Hippocampal formation (tissue), 2 donors: ENCODE results near the gene PRKN.
"Not testable (repeated sequence)": the region's sequence is repeated elsewhere in the genome, so short reads cannot be mapped to it uniquely, and the experiment has no call there.

Experiments used
- DNase-seq, 2 donors: peaks; one replicate each; lab custom pipeline; 2025; lab: John Stamatoyannopoulos, UW

The PRKN gene

DNA sequence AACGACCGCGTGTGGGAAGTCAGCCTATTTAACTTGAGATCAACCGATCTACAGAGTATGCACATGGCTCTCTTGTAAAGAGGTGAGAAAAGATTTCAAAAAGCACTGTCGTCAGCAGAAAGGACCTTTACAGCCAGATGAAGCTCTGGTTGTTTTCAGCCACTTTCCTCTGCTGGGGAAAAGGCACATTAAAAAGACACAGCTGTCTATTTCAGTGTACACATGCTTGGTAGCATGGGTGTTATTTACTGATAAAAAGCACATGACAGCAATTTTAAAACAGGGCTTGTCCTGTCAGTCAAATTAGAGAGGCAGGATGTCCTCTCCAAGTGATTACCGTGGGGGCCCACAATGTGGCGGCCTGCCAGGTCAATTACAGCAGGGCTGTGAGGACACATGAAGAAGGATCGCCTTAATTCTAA, 188.9 kb downstream of the PRKN start:
- DNase-seq: no peak

DNA sequence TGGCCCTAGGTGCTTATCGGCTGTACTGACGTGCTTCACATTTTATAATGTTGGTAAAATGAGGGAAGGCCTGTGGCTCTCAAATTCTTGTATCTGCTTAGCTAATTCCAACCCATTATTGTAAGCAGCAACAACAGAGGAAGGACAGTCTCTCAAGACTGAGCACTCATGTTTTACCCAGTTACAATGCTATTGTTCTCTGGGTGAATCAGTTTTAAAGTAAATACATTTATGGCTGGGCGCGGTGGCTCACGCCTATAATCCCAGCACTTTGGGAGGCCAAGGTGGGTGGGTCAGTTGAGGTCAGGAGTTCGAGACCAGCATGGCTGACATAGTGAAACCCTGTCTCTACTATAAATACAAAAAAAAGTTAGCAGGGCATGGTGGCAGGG, 194.6 kb downstream of the PRKN start:
- no peak for DNase-seq

- no peak for DNase-seq
Observed at GRCh38 chr6:162532283-162533008, 195.1 kb downstream of the PRKN start.

DNA sequence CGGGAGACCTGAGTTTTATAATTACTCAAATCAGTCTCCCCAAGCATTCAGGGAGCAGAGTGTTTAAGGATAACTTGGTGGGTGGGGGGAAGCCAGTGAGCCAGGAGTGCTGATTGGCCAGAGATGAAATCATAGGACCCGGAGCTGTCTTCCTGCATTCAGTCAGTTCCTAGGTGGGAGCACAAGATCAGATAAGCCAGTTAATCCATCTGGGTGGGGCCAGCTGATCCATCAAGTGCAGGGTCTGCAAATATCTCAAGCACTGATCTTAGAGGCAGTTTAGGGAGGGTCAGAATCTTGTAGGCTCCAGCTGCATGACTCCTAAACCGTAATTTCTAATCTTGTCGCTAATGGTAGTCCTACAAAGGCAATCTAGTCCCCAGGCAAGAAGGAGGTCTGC, 196.2 kb downstream of the PRKN start:
- not testable (repeated sequence) for DNase-seq

DNA sequence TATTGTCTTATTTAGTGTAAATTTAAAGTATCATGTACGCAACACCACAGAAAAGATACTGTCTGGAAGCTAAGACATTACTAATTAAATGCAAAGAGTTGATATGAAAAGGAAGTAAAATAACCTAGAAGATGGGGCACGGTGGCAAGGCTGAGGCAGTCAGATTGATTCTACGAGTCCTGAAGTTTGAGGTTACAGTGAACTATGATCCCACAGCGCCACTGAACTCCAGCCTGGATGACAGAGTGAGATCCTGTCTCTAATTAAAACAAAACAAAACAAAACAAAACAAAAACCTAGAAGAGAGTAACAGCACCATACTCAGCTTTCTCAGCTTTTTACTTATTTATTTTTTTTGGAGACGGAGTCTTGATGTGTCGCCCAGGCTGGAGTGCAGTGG, 199.0 kb downstream of the PRKN start:
- no peak for DNase-seq

DNA sequence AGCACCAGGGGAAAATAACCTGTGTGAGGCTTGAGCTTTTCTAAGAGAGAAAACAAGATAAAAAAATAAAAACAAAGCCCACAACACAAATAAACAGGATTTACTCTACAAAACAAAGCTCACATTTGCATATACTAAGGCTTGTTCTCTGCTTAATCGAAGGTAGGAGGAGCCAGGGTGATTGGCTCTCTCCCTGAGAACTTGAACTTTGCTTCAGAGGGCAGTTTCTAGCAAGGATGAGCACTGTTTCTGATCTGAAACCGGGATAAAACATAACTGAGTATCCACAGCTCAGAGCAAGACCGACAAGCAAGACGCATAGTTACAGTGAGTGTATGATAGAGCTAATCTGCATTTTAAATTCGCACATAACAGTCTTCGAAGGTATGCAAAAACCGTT, 200.6 kb downstream of the PRKN start:
- no peak for DNase-seq

- no peak for DNase-seq
Observed at GRCh38 chr6:162525181-162525580, 202.4 kb downstream of the PRKN start.

DNA sequence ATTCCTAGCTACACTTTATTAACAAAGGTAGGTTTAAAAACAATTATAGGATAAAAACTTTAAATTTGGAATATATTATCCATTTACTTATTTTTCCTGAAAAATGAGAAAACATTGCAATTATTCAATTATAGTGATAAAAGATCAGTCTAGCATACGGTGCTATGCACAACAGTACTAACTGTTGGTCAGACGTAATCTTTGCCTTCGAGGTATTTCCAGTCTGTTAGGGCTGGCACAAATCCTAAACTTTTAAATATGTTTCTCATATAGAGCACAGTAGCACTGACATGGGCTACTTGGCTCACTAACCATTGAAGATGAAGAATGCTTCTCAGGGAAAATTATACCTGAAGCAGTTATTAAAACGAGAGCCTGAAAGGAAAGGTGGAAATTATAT, 214.8 kb downstream of the PRKN start:
- no peak for DNase-seq

DNA sequence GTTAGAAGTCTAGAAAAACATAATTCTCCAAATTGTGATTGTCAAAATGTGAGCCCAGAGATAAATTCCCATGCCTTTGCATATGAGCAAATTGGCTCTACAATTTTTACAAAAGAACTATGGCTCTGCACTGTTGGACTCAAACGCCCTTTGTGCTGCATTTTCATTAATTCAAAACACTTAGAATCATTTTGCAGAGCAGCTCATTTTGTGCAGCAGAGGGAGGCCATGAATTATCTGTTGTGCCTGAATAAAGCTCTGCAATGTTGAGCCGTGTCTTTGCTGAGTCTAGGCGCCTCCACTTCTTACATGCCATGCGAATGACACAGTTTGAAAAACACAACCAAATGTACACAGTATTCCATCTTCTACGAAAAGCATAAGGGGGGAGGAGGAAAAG, 230.2 kb downstream of the PRKN start:
- DNase-seq: peak in 1 of 2 donors; percentile 46

DNA sequence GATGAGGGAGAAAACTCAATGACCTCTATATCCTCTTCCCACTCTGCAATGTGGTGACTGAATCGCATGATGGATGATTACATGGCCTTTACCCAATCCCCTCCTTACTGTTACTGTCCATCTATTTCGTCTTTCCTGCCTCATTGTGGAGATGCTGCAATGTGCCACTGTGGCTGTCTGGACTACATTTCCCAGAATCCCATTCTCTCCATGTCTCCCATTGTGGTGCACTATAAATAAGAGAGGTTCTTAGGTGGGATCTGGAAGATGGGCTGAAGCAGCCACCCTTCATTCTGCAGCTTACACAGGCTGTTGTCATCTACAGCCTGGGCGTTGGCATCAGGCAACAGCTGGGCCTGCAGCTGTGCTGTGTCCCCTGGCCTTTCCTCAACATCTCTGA, 233.6 kb downstream of the PRKN start:
- no peak for DNase-seq

GRCh38 chr6:162491637-162492036, 235.9 kb downstream of the PRKN start:
- no peak for DNase-seq

DNA sequence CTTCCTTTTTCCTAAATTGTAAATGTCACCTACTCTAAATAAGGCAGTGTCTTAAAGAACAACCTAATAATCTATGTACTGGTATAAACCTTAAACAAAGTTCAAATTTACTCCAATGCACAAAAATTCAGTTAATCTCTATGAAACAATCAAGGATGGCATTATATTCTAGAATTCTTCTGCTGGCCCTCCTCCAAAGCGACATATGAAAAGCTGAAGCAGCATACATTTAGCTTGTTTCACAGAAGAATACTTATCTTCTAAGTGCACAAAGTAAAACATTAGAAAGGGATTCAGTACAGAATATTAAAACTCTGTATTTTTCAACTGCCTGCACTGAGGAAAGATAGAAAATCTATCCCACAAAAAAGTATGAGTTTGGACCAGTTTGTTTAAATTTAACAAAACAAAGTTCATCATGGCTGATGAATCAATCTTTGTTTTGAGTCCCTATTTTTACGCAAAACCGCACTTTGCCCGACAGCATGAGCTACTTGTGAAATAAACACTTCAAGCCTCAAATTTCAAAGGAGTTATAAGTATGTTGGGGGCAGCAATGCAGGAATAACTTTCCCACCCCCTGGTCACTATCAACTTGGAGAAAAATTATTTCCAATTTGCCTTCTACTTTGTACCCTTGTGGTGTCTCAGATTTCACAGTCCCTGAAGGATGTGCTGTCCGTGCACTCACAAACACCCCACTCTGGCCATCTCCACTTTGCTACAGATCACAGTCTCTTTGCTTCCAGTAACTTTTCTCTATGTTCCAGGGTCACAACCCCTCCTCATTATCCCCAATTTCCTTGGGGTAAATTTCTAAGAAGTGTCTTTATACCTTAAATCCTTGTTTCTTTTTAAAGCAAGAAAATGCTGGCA, 238.2 kb downstream of the PRKN start:
- DNase-seq: no peak

GRCh38 chr6:162488444-162488843, 239.1 kb downstream of the PRKN start:
- DNase-seq: no peak

DNA sequence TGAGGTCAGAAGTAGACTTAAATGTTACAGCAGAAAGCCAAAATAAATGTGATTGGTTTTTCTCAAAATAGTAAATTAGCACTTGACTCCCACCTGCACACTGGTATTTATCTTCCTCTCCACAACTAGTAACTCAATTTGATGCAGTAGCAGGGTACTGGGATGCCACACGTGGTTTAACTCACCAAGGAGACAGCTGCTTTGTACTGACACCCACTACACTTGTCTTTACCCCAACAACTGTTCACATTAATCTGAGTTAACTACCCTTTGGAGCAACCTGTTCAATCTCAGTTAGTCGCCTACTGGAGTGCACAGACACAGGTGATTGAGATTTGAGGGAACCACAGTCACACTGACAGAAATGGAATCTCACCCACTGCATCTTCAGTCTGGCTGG, 242.1 kb downstream of the PRKN start:
- DNase-seq: no peak

GRCh38 chr6:162481938-162482337, 245.6 kb downstream of the PRKN start:
- no peak for DNase-seq

DNA sequence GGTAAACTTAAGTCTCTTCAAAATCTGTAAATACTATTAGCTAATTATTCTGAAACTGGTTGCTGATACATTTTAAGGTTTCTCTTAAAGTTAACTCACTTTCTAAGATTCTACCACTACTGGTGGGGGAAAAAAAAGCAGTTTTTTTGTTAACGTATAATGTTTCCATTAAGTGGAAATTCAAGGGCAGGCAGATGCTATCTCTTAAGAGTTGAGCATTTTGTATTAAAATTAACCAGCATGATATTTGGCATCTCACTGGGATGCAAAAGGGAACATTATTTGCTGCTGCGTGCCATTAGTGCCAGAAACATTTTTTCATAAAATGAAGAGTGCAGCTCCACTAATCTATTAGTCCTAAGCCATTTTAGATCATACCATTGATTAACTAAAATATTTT, 246.2 kb downstream of the PRKN start:
- DNase-seq: no peak

- DNase-seq: no peak
Observed at GRCh38 chr6:162478192-162478671, 249.3 kb downstream of the PRKN start.

- no peak for DNase-seq
Observed at GRCh38 chr6:162474722-162475121, 252.8 kb downstream of the PRKN start.

- DNase-seq: no peak
Observed at GRCh38 chr6:162471842-162472241, 255.7 kb downstream of the PRKN start.

- no peak for DNase-seq
Observed at GRCh38 chr6:162468326-162468725, 259.2 kb downstream of the PRKN start.

DNA sequence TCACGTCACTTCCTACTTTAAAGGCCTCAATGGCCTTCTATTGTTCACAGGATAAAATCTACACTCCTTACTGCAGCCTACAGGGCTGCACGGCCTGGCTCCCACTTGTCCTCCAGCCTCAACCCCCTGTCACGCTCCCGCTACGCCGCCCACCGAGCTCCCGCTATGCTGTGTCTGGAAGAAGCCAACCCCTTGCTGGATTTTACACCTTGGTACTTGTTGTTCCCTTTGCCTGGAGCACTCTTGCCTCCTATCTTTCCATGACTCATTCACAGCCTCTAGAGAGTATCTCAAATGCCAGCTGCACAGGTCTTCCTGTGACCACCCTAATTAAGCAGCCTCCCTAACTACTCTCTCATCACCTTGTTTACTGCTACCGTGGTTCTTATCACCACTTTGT, 259.9 kb downstream of the PRKN start:
- DNase-seq: no peak

GRCh38 chr6:162463576-162463975, 264.0 kb downstream of the PRKN start:
- no peak for DNase-seq

DNA sequence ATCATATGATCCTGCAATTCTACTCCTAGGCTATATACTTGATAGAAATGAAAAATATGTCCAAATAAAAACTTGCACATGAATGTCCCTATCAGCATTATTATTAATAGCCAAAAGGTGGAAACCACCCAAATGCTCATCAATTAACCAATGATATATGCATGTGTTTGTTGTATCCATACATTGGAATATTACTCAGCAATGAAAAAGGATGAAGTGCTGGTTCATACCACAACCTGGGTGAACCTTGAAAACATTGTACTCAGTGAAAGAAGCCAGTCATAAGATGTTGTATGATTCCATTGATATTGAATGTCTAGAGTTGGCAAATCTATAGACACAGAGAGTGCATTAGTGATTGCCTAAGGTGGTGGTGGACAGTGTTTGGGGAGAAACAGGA, 267.6 kb downstream of the PRKN start:
- DNase-seq: no peak
